Stomach (tissue), 9 donors: ENCODE data around the gene ADGB. TPM values are rescaled to one million over a fixed set of nuclear protein-coding genes. Genes with fewer than 3 reads are reported as not detected.

Experiments
- DNase-seq, 2 donors: peaks; one replicate each; pipeline versions ENCODE4 v3.0.0 to v3.0.0-alpha.2; 2013 to 2019
- H3K27ac ChIP-seq, 5 donors: fragments of 200-600 bp in 4 of 5; sonication (generic) in 4 of 5; one replicate each; pipeline ENCODE4 v1.5.1; 2013 to 2019; ENCODE audit warnings: mild to moderate bottlenecking in 1 of 5, moderate library complexity in 1 of 5
- H3K27me3 ChIP-seq, 3 donors: fragments of 200-600 bp; sonication (generic); one replicate each; pipeline ENCODE4 v1.5.1; 2017 to 2019; ENCODE audit warnings: mixed run types in 1 of 3
- H3K36me3 ChIP-seq, 4 donors: fragments of 200-600 bp; sonication (generic); 1 replicate in 3 of 4; 2 replicates in 1 of 4; pipeline ENCODE4 v1.5.1; 2016 to 2019
- H3K4me1 ChIP-seq, 4 donors: fragments of 200-600 bp; sonication (generic); one replicate each; pipeline ENCODE4 v1.5.1; 2016 to 2019
- H3K4me3 ChIP-seq, 4 donors: fragments of 200-600 bp; sonication (generic) in 3 of 4; one replicate each; pipeline ENCODE4 v1.5.1; 2016 to 2019; ENCODE audit warnings: mild to moderate bottlenecking in 1 of 4
- H3K9me3 ChIP-seq, 4 donors: fragments of 200-600 bp; sonication (generic); one replicate each; pipeline ENCODE4 v1.5.1; 2016 to 2019
- CTCF ChIP-seq, 7 experiments: fragments of 450-650 bp in 4 of 7; fragments of 200-600 bp in 3 of 7; sonication (generic) in 3 of 7; IDR thresholded peaks; one replicate each; pipeline ENCODE4 v1.5.1; 2016 to 2019; ENCODE audit warnings: antibody characterized with exemption in 7 of 7, control low read depth in 2 of 7, mild to moderate bottlenecking in 1 of 7
- EP300 ChIP-seq: sonication (generic); formaldehyde crosslinking; IDR thresholded peaks from one replicate; pipeline ENCODE4 v1.6.1; 2017; ENCODE audit warnings: antibody characterized with exemption
- POLR2A ChIP-seq, 4 donors: fragments of 450-650 bp; IDR thresholded peaks; one replicate each; pipeline ENCODE4 v1.6.1; 2016; ENCODE audit warnings: antibody characterized with exemption in 4 of 4, control low read depth in 2 of 4, mild to moderate bottlenecking in 1 of 4, moderate library complexity in 1 of 4
- POLR2AphosphoS5 ChIP-seq, 3 donors: sonication (generic); formaldehyde crosslinking; IDR thresholded peaks; one replicate each; pipeline ENCODE4 v1.6.1; 2016; ENCODE audit warnings: antibody characterized with exemption in 3 of 3
- WGBS, 5 donors: extraction: QIAGEN DNeasy Blood & Tissue Kit in 3 of 5; methylation state at CpG; one replicate each; pipeline versions ENCODE4 v1.1.5 to v1.1.7; 2013 to 2018; 5-methylcytosine and 5-hydroxymethylcytosine counted together
- intact Hi-C: fragments of 100-400 bp; cut with DNase I; formaldehyde crosslinking; loops from one replicate; pipeline ENCODE4 v1.15.1; 2023; ENCODE audit warnings: low total_unique reads
- polyA plus RNA-seq, 3 donors: library from polyadenylated mRNA; stranded (reverse); fragments of 200-250 nt; gene quantifications; one replicate each; pipeline ENCODE4 v1.2.3, GENCODE V29; 2013
- total RNA-seq, 5 donors: library from RNA; depleted of rRNA; stranded (reverse); fragments of >200 nt; gene quantifications; one replicate each; pipeline versions ENCODE4 v1.1.0 to v1.2.3, GENCODE V29; 2014 to 2016
- donor health status: healthy with polysubstance abuse.
- donor health status: Bipolar disorder and iron deficiency.
- donor health status: healthy.

Gene ADGB
- total and polyA plus RNA-seq, 8 donors: 0.29 TPM; not detected in 7

DNA sequence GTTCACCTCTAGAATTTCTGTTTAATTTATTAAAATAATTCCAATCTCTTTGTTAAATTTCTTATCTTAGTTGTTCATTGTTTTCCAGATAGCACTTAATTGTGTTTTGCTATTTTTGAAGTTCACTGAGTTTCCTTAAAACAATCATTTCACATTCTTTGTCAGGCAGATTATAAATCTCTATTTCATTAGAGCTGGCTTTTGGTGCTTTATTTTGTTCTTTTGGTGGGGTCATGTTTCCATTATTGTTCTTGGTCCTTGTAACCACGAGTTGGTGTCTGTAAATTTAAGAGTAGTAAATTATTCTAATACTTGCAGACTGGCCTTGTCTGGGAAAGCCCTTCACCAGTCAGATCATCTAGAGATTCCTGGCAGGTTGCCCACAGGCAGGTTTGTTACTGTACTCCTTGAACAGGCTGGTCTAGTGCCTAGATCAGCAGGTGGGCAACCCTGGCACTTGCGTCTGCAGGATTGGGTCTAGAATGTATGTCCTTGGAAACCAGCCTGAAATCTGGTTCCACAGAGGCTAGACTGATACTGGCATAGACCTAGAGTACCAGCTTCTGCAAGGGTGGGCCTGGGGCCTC is 110.4 kb downstream of the ADGB start:
- Histone ChIP-seq H3K27ac (no peak overlapping the region), H3K9me3 (no peaks in the 10 kb centered on the region), H3K4me1 (no peaks in the 10 kb centered on the region), H3K36me3 (no peaks in the 10 kb centered on the region), H3K27me3 (no peaks in the 10 kb centered on the region), H3K4me3 (no peak overlapping the region)
- DNase-seq: no peak
- TF ChIP-seq POLR2AphosphoS5 (IDR thresholded peaks at IDR 0.05) (no peak), POLR2A (IDR thresholded peaks at IDR 0.05) (no peak)
- intact Hi-C loops: no loop called here
- WGBS, 5 donors: 59 to 69% (median 67%) methylated on average over 2 of the region's 2 CpGs

DNA sequence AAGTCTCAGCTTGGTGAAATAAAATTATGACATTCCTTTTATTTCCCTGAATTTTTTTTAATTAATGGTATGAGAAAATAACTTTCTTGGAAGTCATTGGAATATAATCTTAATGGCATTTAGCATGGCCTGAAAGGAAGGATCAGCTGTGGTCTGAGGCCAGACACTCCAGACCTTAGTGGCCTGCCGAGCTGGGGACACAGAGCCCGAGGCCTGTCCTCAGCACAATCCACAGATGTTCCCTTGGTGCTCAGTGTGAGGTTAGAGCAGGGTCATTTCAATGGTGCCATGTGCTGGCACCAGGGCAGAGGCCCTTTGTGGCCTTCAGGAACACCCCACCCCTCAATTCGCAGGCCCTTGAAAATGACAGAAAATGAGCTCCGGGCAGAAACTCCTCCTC is 120.6 kb downstream of the ADGB start:
- H3K9me3 ChIP-seq: no peaks in the 10 kb centered on the region
- 37 to 64% (median 41%) methylated on average over 4 of the region's 4 CpGs for WGBS, 5 donors
- no peak for DNase-seq
- no peaks in the 10 kb centered on the region for H3K36me3 ChIP-seq
- intact Hi-C loops: no loop called here
- no peak for TF ChIP-seq POLR2A (IDR thresholded peaks at IDR 0.05)
- TF ChIP-seq CTCF (IDR thresholded peaks at IDR 0.05): no peak
- no peak for TF ChIP-seq EP300
- no peak for TF ChIP-seq POLR2AphosphoS5 (IDR thresholded peaks at IDR 0.05)
- H3K27me3 ChIP-seq: no peaks in the 10 kb centered on the region
- no peak overlapping the region for H3K27ac ChIP-seq
- H3K4me1 ChIP-seq: no peaks in the 10 kb centered on the region
- no peak overlapping the region for H3K4me3 ChIP-seq

- TF ChIP-seq POLR2A (IDR thresholded peaks at IDR 0.05) (no peak), EP300 (no peak), CTCF (IDR thresholded peaks at IDR 0.05) (no peak), POLR2AphosphoS5 (IDR thresholded peaks at IDR 0.05) (no peak)
- H3K36me3 ChIP-seq: no peaks in the 10 kb centered on the region
- no peaks in the 10 kb centered on the region for H3K9me3 ChIP-seq
- no peaks in the 10 kb centered on the region for H3K4me1 ChIP-seq
- H3K4me3 ChIP-seq: no peak overlapping the region
- no peak overlapping the region for H3K27ac ChIP-seq
- H3K27me3 ChIP-seq: no peaks in the 10 kb centered on the region
- WGBS, 5 donors: 42 to 77% (median 67%) methylated on average over 3 of the region's 3 CpGs
- DNase-seq: no peak
- intact Hi-C loops: no loop called here
Measured at GRCh38 chr6:146739696-146740095, 140.9 kb downstream of the ADGB start.

DNA sequence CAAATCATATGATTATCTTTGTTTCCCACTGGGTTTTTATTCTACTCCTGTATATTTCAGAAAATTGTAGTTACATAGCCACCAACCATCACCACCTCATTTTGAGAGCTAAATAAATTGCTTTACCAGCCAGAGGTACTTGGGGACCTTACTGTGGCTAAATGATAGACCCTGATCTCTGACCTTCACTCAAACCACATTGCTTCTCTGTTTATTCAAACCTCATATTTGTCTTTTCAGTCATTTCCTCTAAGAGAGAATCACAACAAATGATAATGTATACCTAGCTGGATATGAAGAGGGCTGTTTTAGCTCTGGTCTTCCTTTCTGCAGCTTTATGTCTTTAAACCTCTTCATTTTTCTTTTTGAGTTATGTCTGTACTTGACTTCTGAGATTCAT is 142.8 kb downstream of the ADGB start:
- Histone ChIP-seq H3K27me3 (no peaks in the 10 kb centered on the region), H3K36me3 (no peaks in the 10 kb centered on the region), H3K9me3 (no peaks in the 10 kb centered on the region), H3K4me3 (no peak overlapping the region), H3K27ac (no peak overlapping the region), H3K4me1 (no peaks in the 10 kb centered on the region)
- no peak for DNase-seq
- intact Hi-C loops: no loop called here
- TF ChIP-seq POLR2A (IDR thresholded peaks at IDR 0.05): no peak
- no peak for TF ChIP-seq EP300
- no peak for TF ChIP-seq POLR2AphosphoS5 (IDR thresholded peaks at IDR 0.05)

DNA sequence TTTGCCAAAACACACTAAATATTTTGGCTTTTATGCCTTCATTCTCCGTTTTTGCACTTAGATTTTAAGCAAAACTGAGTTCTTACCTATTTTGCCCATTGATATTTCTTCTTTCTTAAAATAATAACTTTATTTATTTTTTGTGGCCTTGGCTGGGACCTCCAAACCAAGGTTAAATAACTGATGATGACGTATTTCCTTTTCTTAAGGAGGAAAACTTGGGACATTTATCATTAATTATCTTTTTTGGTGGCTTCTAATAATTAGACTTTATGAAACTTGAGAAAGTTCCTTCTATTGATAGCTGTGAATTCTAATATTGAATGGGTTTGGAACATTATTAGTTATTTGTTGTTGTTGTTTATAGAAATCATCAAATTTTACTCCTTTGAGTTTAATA is 154.5 kb downstream of the ADGB start:
- Histone ChIP-seq H3K36me3 (no peaks in the 10 kb centered on the region), H3K9me3 (peaks cover 0 to 4% (median 0%) of the 10 kb centered on the region in 4 donors), H3K4me3 (no peak overlapping the region), H3K27me3 (no peaks in the 10 kb centered on the region), H3K4me1 (no peaks in the 10 kb centered on the region), H3K27ac (no peak overlapping the region)
- WGBS, 5 donors: 53 to 72% (median 61%) methylated on average over 2 of the region's 2 CpGs
- DNase-seq: no peak
- intact Hi-C loops: no loop called here
- TF ChIP-seq POLR2A (IDR thresholded peaks at IDR 0.05): no peak
- no peak for TF ChIP-seq POLR2AphosphoS5 (IDR thresholded peaks at IDR 0.05)
- no peak for TF ChIP-seq EP300
- no peak for TF ChIP-seq CTCF (IDR thresholded peaks at IDR 0.05)
